Lung microvascular endothelial cell (primary cell): ENCODE measurements around the gene CPNE9. TPM values are rescaled to one million over a fixed set of nuclear protein-coding genes. Genes with fewer than 3 reads are reported as not detected.
"Not testable (repeated sequence)": the region's sequence is repeated elsewhere in the genome, so short reads cannot be mapped to it uniquely, and the experiment has no call there.

Experiments
- DNase-seq, 2 donors: peaks; one replicate each; pipeline versions ENCODE4 v3.0.0 to v3.0.0-alpha.2; 2010; ENCODE audit warnings: low read depth in 2 of 2
- total RNA-seq: library from RNA; depleted of rRNA; stranded (reverse); fragments of >200 nt; gene quantifications from 2 replicates; pipeline ENCODE4 v1.2.1, GENCODE V29; 2014

Gene CPNE9
- total RNA-seq, 1 donor from 2014 or later: not detected

GRCh38 chr3:9746330-9746729 lies 42.7 kb downstream of the CPNE9 start:
- DNase-seq: peak; percentile 48 to 70

- DNase-seq: peak in 1 of 2 donors; percentile 72
Measured at GRCh38 chr3:9747267-9747666, 43.6 kb downstream of the CPNE9 start.

- DNase-seq: no peak
Measured at GRCh38 chr3:9748031-9748430, 44.4 kb downstream of the CPNE9 start.

GRCh38 chr3:9749296-9749644 lies 45.6 kb downstream of the CPNE9 start:
- no peak for DNase-seq

GRCh38 chr3:9749645-9750555 lies 46.3 kb downstream of the CPNE9 start, which contains the start of gene OGG1:
Gene OGG1, plus strand, starts transcription at chr3:9749952. Its CDS starts 335 bp downstream, at chr3:9750287.
- DNase-seq: peak; percentile 94 to 98

GRCh38 chr3:9750556-9751411 lies 47.2 kb downstream of the CPNE9 start:
- peak in 1 of 2 donors; percentile 39 for DNase-seq

GRCh38 chr3:9754678-9755077 lies 51.0 kb downstream of the CPNE9 start:
- peak in 1 of 2 donors; percentile 50 for DNase-seq

- no peak for DNase-seq
Measured at GRCh38 chr3:9757427-9757826, 53.8 kb downstream of the CPNE9 start.

GRCh38 chr3:9760779-9761505 lies 57.3 kb downstream of the CPNE9 start:
- no peak for DNase-seq

GRCh38 chr3:9761919-9762318 lies 58.3 kb downstream of the CPNE9 start:
- no peak for DNase-seq

- DNase-seq: no peak
Measured at GRCh38 chr3:9762871-9763270, 59.2 kb downstream of the CPNE9 start.

GRCh38 chr3:9765865-9766264 lies 62.2 kb downstream of the CPNE9 start:
- no peak for DNase-seq

GRCh38 chr3:9767418-9767817 lies 63.8 kb downstream of the CPNE9 start:
- no peak for DNase-seq

- no peak for DNase-seq
Measured at GRCh38 chr3:9768141-9768775, 64.6 kb downstream of the CPNE9 start.

- DNase-seq: no peak
Measured at GRCh38 chr3:9769012-9769411, 65.4 kb downstream of the CPNE9 start.

- peak; percentile 64 to 76 for DNase-seq
Measured at GRCh38 chr3:9769426-9770275, 66.0 kb downstream of the CPNE9 start, which contains the start of gene CAMK1. Gene CAMK1, minus strand, starts transcription at chr3:9769947. Its CDS starts 2,198 bp downstream, at chr3:9767749.

GRCh38 chr3:9770276-9770812 lies 66.7 kb downstream of the CPNE9 start:
- DNase-seq: no peak

- not testable (repeated sequence) for DNase-seq
Measured at GRCh38 chr3:9771007-9771406, 67.4 kb downstream of the CPNE9 start.

GRCh38 chr3:9776896-9777693 lies 73.5 kb downstream of the CPNE9 start:
- DNase-seq: no peak
